ENCODE data around the gene IFNAR1.

DNA sequence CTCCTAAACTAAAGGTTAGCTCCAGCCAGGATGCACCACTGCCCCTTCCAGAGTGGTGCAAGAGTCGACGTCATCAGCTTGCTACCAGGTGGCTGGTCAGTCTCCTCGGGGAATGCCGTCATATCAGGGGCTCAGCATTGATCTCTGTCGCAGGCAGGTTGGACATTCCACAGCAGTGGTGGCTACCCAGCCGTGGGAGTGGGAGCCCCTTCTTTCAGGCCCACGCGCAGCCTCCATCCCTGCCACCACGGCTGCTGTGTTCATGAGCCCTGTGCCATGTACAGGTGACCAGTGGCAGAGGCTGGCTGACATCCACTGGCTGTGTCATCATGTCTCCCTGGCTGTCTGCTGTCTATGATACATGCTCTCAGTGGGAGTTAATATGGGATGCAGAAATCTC lies 33.1 kb upstream of the IFNAR1 start:
- TF ChIP-seq, protein P1, sequence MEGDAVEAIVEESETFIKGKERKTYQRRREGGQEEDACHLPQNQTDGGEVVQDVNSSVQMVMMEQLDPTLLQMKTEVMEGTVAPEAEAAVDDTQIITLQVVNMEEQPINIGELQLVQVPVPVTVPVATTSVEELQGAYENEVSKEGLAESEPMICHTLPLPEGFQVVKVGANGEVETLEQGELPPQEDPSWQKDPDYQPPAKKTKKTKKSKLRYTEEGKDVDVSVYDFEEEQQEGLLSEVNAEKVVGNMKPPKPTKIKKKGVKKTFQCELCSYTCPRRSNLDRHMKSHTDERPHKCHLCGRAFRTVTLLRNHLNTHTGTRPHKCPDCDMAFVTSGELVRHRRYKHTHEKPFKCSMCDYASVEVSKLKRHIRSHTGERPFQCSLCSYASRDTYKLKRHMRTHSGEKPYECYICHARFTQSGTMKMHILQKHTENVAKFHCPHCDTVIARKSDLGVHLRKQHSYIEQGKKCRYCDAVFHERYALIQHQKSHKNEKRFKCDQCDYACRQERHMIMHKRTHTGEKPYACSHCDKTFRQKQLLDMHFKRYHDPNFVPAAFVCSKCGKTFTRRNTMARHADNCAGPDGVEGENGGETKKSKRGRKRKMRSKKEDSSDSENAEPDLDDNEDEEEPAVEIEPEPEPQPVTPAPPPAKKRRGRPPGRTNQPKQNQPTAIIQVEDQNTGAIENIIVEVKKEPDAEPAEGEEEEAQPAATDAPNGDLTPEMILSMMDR (conservative IDR thresholded peaks at IDR 0.05 in 1 of 2, IDR thresholded peaks at IDR 0.05 in 1 of 2; ENCODE audit: low read depth in 1 of 2, low read length in 2 of 2), result no peak
- TF ChIP-seq EZH2 (IDR thresholded peaks at IDR 0.05; ENCODE audit: low read length, missing control alignments), result no peak

Data from fibroblast of lung (primary cell).